HepG2 (cell line): Measurements from ENCODE around the gene CCDC144A.
"Not testable (repeated sequence)": the region's sequence is repeated elsewhere in the genome, so short reads cannot be mapped to it uniquely, and the experiment has no call there.

Source experiments
- ZNF703 ChIP-seq: sonication (generic); formaldehyde crosslinking; IDR thresholded peaks from 2 replicates; pipeline ENCODE4 v1.5.1; 2020; ENCODE audit warnings: missing genetic modification reagents, mild to moderate bottlenecking, moderate library complexity, borderline replicate concordance
- ZNF891 ChIP-seq: sonication (generic); formaldehyde crosslinking; IDR thresholded peaks from 2 replicates; pipeline ENCODE4 v1.5.0; 2020; ENCODE audit warnings: mild to moderate bottlenecking, missing genetic modification reagents

DNA sequence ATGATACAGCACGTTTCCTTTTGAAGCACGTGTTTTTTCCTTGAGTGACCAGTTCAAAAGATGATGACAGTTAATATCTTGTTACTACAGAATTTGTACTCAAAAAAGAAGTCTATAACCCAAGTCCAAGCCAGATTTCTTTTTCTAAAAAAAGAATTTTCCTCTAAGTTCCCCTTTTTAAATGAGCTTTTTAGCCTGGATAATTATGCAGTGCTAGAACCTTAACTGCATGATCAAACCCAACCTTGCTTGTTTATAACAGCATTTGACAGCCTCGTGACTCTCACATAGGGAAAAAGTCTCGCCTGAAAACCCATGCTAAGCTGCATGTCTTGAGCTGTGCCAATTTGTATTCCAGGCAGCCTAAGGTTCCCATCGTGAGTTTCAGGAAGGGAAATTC is 104.2 kb downstream of the CCDC144A start:
- not testable (repeated sequence) for TF ChIP-seq ZNF891, ZNF703 (CRISPR knock-in tag)
